Activated CD4-positive, alpha-beta T cell treated with anti-CD3 and anti-CD28 coated beads, Interleukin-2, amount 50 U/mL, for 16 hours (primary cell): ENCODE measurements around the gene CUX1.
"Not testable (repeated sequence)": the region's sequence is repeated elsewhere in the genome, so short reads cannot be mapped to it uniquely, and the experiment has no call there.

Experiments used
- DNase-seq: peaks from one replicate; pipeline ENCODE4 v3.0.0-alpha.2; 2020

CUX1 gene

DNA sequence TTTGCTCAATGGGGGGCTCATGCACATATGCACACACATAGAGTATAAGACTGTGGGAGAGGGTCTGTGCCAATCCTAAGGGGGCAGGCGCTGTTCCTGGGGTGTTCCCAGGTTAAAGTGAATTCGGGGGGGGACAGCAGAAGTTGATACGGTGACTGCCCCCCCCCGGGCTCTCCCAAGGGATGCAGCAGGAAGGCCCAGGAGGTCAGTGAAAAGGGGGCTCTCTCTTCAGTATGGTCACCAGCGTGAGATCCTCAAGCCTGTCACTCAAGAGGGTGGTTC is 506.4 kb downstream of the CUX1 start:
- DNase-seq = no peak

DNA sequence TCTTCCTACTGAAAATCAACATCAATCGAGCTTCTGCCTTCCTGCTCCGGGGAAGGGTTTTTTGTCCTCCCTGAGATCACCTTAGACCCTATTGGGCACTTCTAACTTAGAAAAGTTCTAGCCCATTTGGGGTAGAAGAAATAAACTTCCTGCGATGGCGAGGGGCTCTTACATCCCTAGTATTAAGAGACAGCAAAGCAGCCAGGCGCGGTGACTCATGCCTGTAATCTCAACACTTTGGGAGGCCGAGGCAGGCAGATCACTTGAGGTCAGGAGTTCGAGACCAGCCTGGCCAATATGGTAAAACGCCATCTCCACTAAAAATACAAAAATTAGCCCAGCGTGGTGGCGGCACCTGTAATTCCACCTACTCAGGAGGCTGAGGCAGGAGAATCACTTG is 507.7 kb downstream of the CUX1 start:
- DNase-seq = not testable (repeated sequence)

GRCh38 chr7:102326157-102326889 is 508.9 kb downstream of the CUX1 start:
- DNase-seq = no peak

GRCh38 chr7:102327183-102327582 is 509.8 kb downstream of the CUX1 start:
- DNase-seq = not testable (repeated sequence)

GRCh38 chr7:102328863-102329262 is 511.4 kb downstream of the CUX1 start:
- not testable (repeated sequence) for DNase-seq

- DNase-seq = not testable (repeated sequence)
Observed at GRCh38 chr7:102329366-102329765, 511.9 kb downstream of the CUX1 start.

DNA sequence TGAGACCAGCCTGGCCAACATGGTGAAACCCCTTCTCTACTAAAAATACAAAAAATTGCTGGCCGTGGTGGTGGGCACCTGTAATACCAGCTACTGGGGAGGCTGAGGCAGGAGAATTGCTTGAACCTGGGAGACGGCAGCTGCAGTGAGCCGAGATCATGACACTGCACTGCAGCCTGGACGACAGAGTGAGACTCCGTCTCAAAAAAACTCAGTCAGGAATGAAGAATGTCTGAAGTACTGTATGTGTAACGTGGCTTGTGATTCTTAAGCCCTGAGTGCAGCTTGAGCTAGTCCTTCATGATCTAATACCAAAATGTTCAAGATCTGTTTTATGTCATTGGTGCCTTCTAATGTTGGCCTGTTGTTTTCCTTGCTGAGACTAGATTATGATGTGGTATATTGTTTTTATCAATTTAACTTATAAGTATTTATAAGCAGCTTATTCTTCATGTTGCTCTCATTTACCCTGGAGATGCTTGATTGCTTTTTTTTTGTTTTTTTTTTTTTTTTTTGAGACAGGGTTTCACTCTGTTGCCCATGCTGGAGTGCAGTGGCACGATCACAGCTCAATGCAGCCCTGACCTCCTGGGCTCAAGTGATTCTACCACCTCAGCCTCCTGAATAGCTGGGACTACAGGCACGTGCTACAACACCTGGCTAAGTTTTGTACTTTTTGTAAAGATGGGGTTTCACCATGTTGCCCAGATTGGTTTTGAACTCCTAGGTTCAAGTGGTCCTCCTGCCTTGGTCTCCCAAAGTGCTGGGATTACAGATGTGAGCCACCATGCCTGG is 513.4 kb downstream of the CUX1 start:
- not testable (repeated sequence) for DNase-seq
